ENCODE data around the gene GPR176. TPM values are rescaled to one million over a fixed set of nuclear protein-coding genes. Genes with fewer than 3 reads are reported as not detected.

The GPR176 gene
- polyA plus RNA-seq, 1 donor from 2014 or later, result 8.3 TPM

GRCh38 chr15:39826975-39827374, 93.1 kb downstream of the GPR176 start:
- H3K9me2 ChIP-seq (ENCODE audit: insufficient read depth, low read length), result no peaks in the 10 kb centered on the region
- H3K79me2 ChIP-seq (replicated peaks; ENCODE audit: insufficient read depth, low read length), result no peaks in the 10 kb centered on the region
- no peak overlapping the region for H3K27ac ChIP-seq (ENCODE audit: low read length)
- H4K20me1 ChIP-seq (ENCODE audit: insufficient read depth), result no peaks in the 10 kb centered on the region
- H3K9me3 ChIP-seq (ENCODE audit: low read length), result no peaks in the 10 kb centered on the region
- TF ChIP-seq CTCF (IDR thresholded peaks at IDR 0.05; ENCODE audit: poor library complexity, severe bottlenecking) (no peak), RAD21 (conservative IDR thresholded peaks at IDR 0.05) (no peak), EP300 (conservative IDR thresholded peaks at IDR 0.05; ENCODE audit: poor library complexity, severe bottlenecking) (no peak), MXI1 (conservative IDR thresholded peaks at IDR 0.05; ENCODE audit: poor library complexity, severe bottlenecking) (no peak), SMC3 (conservative IDR thresholded peaks at IDR 0.05; ENCODE audit: poor library complexity) (no peak), POLR2AphosphoS5 (IDR thresholded peaks at IDR 0.05) (no peak), EZH2 (IDR thresholded peaks at IDR 0.05; ENCODE audit: borderline replicate concordance, insufficient read depth, low read length, poor library complexity, severe bottlenecking) (no peak), REST (IDR thresholded peaks at IDR 0.05; ENCODE audit: borderline replicate concordance) (no peak), TAF1 (IDR thresholded peaks at IDR 0.05; ENCODE audit: low read depth) (no peak)
- H3K27me3 ChIP-seq (ENCODE audit: insufficient read depth, low read depth, low read length), result no peaks in the 10 kb centered on the region
- no peaks in the 10 kb centered on the region for H3K36me3 ChIP-seq (ENCODE audit: insufficient read depth, low read length)
- H3K9ac ChIP-seq (ENCODE audit: low read length), result no peak overlapping the region
- H2AFZ ChIP-seq (ENCODE audit: low read depth, low read length), result no peak overlapping the region
- H3K4me2 ChIP-seq (ENCODE audit: low read length), result no peak overlapping the region
- H3K4me3 ChIP-seq (ENCODE audit: low read length), result no peak overlapping the region
- H3F3A ChIP-seq (ENCODE audit: insufficient read depth, low read length, poor library complexity, severe bottlenecking), result no peaks in the 10 kb centered on the region

DNA sequence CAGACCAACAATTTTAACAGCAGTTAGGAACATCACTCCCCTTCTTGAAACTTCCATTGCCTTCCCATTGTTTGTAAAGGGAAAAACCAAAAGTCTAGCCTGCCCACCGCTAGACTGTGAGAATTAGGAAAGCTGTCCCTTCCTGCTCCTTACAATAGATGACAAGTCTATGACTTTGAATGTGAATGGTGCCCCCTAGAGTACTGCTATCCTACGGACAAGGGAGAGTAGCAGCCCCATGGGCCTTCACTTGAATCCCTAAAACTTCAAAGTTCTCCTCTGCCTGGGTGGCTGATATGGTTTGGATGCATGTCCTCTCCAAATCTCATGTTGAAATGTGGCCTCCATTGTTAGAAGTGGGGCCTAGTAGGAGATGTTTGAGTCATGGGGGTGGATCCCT, 96.4 kb downstream of the GPR176 start:
- H3K9me3 ChIP-seq (ENCODE audit: low read length), result no peaks in the 10 kb centered on the region
- no peak overlapping the region for H3K9ac ChIP-seq (ENCODE audit: low read length)
- no peaks in the 10 kb centered on the region for H3K9me2 ChIP-seq (ENCODE audit: insufficient read depth, low read length)
- no peaks in the 10 kb centered on the region for H3F3A ChIP-seq (ENCODE audit: insufficient read depth, low read length, poor library complexity, severe bottlenecking)
- no peaks in the 10 kb centered on the region for H3K27me3 ChIP-seq (ENCODE audit: insufficient read depth, low read depth, low read length)
- H3K4me3 ChIP-seq (ENCODE audit: low read length), result no peak overlapping the region
- no peak for TF ChIP-seq POLR2AphosphoS5 (IDR thresholded peaks at IDR 0.05)
- H3K36me3 ChIP-seq (ENCODE audit: insufficient read depth, low read length), result no peaks in the 10 kb centered on the region
- H4K20me1 ChIP-seq (ENCODE audit: insufficient read depth), result no peaks in the 10 kb centered on the region
- no peak overlapping the region for H3K27ac ChIP-seq (ENCODE audit: low read length)
- H3K79me2 ChIP-seq (replicated peaks; ENCODE audit: insufficient read depth, low read length), result no peaks in the 10 kb centered on the region
- no peak overlapping the region for H2AFZ ChIP-seq (ENCODE audit: low read depth, low read length)
- H3K4me2 ChIP-seq (ENCODE audit: low read length), result no peak overlapping the region

GRCh38 chr15:39820050-39820602, 99.9 kb downstream of the GPR176 start:
- Histone ChIP-seq H3K9ac (ENCODE audit: low read length) (peak overlapping the region; percentile 24), H3K27ac (ENCODE audit: low read length) (peak overlapping the region; percentile 73), H3K4me3 (ENCODE audit: low read length) (peak overlapping the region; percentile 22), H3F3A (ENCODE audit: insufficient read depth, low read length, poor library complexity, severe bottlenecking) (no peaks in the 10 kb centered on the region), H3K9me3 (ENCODE audit: low read length) (no peaks in the 10 kb centered on the region), H4K20me1 (ENCODE audit: insufficient read depth) (no peaks in the 10 kb centered on the region), H3K4me2 (ENCODE audit: low read length) (no peak overlapping the region), H3K79me2 (replicated peaks; ENCODE audit: insufficient read depth, low read length) (no peaks in the 10 kb centered on the region), H3K27me3 (ENCODE audit: insufficient read depth, low read depth, low read length) (no peaks in the 10 kb centered on the region), H2AFZ (ENCODE audit: low read depth, low read length) (no peak overlapping the region), H3K36me3 (ENCODE audit: insufficient read depth, low read length) (no peaks in the 10 kb centered on the region), H3K9me2 (ENCODE audit: insufficient read depth, low read length) (no peaks in the 10 kb centered on the region)
- TF ChIP-seq EZH2 (IDR thresholded peaks at IDR 0.05; ENCODE audit: borderline replicate concordance, insufficient read depth, low read length, poor library complexity, severe bottlenecking), result no peak
